CD4-positive, alpha-beta T cell treated with Interleukin-10 for 1 hour (primary cell): ENCODE results near the gene KCNF1.

Experiments used
- DNase-seq: peaks from one replicate; pipeline ENCODE4 v3.0.0-alpha.2; 2020

The KCNF1 gene

GRCh38 chr2:10905006-10905861 is 6.5 kb upstream of the KCNF1 start:
- DNase-seq: no peak

GRCh38 chr2:10905862-10906143 is 5.9 kb upstream of the KCNF1 start:
- DNase-seq: no peak

GRCh38 chr2:10906926-10907625 is 4.7 kb upstream of the KCNF1 start:
- DNase-seq: no peak

- no peak for DNase-seq
These were observed 3.5 kb upstream of the KCNF1 start for GRCh38 chr2:10908195-10908594.

- no peak for DNase-seq
These were observed 2.4 kb upstream of the KCNF1 start for GRCh38 chr2:10909050-10909995.

GRCh38 chr2:10909996-10910341 is 1.8 kb upstream of the KCNF1 start:
- no peak for DNase-seq

GRCh38 chr2:10910625-10911024 is 1.1 kb upstream of the KCNF1 start:
- DNase-seq: no peak

- DNase-seq: no peak
These were observed 470 bp downstream of the KCNF1 start for GRCh38 chr2:10912076-10912731.

DNA sequence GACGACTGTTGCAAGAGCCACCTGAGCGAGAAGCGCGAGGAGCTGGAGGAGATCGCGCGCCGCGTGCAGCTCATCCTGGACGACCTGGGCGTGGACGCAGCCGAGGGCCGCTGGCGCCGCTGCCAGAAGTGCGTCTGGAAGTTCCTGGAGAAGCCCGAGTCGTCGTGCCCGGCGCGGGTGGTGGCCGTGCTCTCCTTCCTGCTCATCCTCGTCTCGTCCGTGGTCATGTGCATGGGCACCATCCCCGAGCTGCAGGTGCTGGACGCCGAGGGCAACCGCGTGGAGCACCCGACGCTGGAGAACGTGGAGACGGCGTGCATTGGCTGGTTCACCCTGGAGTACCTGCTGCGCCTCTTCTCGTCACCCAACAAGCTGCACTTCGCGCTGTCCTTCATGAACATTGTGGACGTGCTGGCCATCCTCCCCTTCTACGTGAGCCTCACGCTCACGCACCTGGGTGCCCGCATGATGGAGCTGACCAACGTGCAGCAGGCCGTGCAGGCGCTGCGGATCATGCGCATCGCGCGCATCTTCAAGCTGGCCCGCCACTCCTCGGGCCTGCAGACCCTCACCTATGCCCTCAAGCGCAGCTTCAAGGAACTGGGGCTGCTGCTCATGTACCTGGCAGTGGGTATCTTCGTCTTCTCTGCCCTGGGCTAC is 1.2 kb downstream of the KCNF1 start:
- DNase-seq: no peak

- no peak for DNase-seq
These were observed 2.0 kb downstream of the KCNF1 start for GRCh38 chr2:10913501-10914271.

DNA sequence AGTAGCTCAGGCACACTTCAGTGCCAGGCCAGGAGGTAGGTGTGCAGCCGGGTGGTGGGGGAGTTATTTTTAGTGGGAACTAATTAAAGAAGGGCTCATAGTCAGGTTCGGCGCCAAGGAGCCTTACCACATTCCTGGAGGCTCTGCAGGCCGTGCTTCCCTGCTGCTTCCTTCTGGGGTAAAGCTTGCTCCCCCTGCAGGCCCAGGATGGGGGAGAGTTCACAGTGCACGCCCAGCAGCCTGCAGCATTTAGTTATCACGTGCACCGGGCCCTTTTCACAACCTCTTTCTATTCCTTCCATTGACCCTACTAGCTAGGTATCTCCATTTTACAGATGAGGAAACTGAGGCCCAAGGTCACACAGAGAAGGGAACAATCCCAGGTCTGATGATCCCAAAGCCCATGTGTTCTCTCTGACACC is 2.5 kb downstream of the KCNF1 start:
- no peak for DNase-seq

DNA sequence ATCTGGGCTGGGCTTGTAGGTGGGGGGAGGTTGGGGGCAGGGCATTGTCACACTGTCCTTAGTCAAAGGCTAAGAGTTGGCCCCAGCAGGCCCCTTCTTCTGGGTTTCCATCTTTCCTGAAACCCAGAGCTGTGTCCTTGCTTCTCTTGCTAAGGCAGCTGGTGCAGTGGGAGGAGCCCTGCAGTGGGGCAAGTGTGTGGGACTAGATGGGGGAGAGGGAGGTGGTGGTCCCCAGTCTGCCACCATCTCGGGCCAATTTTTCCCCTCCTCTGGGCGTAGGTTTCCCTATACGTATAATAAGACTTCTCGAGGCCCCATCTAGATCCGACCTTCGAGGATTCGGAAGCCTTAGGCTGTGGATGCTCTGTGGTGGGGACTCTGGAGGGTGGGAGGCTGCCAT is 3.5 kb downstream of the KCNF1 start:
- DNase-seq: no peak

DNA sequence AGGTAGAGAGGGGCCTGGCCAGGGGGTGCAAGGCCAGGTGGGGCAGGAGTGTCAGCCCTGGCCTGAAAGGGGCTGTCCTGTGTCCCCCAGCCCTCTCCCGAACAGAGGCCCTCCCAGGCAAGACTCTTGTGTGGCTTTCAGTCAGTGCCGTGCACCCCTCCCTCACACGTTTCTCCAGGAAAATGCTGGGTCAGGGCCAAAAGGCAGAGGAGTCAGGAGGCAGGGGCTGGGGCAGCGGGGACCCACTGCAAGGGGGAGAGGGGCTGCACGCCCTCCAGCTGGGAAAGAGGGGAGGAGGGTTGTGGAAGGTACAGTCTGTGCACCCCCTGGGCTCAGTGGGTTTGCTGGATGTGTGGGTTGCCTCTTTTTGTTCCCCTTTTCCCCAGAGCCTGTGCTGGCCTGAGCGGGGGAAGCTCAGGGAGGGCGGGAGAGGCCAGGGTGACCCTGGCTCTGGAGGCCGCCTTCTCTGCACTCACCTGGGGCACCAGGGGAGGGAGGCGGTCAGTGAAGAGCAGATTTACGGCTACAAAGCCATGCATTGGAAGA is 4.1 kb downstream of the KCNF1 start:
- no peak for DNase-seq

DNA sequence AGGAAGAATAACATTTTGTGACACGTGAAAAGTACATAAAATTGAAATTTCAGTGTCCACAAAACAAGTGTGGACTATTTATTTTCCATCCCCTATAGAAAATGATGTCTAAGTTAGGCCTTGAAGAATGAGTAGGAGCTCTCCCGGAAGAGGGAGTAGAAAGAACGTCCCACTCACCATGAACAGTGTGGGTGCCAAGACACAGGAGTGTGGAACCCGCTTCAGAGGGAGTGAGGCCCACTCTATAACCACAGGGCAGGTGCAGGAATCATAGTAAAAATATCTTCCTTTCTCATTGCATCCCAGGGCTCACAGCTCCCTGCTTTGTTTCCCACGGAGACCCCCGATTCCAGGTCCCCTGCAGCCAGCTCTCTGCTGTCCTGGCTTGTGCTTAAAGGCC is 5.2 kb downstream of the KCNF1 start:
- no peak for DNase-seq

DNA sequence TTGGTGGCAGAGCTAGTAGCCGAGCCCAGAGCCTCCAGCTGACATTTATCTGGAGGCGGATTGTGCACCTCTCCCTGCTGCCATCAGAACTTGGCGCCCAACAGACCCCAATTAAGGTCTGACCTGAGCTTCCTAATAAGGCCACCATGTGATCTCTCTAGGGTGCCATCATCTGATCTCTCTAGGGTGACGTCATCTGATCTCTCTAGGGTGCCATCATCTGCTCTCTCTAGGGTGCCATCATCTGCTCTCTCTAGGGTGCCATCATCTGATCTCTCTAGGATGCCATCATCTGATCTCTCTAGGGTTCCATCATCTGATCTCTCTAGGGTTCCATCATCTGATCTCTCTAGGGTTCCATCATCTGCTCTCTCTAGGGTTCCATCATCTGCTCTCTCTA is 6.2 kb downstream of the KCNF1 start:
- no peak for DNase-seq

DNA sequence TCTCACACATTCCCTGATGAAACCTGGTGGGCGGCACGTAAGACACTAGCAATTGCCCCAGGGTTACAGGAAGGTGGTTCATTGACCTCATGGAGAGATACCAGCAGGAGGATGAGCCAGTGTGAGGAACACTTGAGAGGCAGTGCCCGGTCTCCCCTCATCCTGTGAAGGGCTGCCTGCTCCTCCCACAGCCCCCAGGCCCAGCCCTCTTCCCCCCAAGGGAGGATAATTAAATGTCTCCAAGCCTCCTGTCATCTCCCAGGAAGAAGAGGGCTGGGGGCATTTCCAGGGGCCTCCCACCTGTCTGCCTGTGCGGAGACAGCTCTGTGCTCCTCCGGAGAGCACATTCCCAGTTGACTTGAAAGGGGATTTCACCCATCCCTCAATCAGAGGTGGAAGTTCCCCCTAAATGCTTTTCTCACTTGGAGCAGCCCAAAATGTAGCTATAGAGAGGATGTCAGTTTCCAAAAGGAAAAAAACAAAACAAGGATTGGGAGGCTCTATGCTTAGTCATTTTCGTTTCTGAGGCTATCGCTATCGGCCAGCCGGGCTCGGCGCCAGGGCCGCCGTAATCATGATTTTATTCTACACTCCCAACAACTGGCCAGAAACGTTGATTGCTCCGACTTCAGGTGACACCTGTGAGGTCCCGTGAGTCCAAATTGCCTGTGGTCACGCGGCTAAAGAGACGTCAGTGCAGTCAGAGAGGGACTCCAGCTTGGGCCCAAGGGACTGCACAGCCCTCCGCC is 7.1 kb downstream of the KCNF1 start:
- DNase-seq: no peak

- DNase-seq: no peak
These were observed 7.7 kb downstream of the KCNF1 start for GRCh38 chr2:10919410-10919770.

DNA sequence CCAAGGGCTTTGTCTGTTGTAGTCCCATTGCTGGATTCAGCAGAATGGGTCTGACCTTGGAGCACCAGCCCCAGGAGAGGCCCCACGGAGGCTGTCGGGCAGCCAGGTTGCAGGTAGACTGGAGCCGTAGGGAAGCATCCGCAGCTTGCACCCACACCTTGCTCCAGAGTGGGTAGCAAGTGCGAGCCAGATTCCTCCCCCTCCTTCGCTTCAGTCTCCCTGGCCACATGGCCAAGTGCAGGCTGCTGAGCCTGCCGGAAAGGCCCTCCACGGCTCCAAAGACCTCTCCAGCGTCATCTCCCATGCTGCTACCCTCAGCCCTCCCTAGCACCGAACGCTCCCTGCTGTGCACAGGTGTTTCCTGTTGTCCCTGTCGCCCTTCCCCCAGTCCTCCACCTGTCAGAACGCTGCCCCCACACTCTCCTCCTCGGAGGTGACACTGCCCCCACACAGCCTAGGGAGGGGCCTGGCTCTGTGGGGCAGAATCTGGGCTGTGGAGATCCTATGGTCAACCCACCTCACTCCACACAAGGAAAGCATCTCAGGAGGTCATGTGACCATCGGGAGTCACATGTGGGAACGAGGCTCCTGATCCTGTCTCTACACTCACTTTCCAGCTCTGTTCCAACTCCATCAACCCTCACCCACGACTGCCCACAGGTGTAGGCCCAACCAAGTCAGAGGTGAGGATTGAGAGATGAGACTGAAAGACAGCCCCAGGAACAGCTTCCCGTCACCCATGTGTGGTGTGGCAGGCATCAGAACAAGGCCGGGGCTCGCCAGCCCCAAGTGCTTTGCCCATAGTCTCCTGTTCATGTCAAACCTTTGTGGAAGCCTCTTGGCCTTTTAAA is 8.3 kb downstream of the KCNF1 start:
- no peak for DNase-seq

DNA sequence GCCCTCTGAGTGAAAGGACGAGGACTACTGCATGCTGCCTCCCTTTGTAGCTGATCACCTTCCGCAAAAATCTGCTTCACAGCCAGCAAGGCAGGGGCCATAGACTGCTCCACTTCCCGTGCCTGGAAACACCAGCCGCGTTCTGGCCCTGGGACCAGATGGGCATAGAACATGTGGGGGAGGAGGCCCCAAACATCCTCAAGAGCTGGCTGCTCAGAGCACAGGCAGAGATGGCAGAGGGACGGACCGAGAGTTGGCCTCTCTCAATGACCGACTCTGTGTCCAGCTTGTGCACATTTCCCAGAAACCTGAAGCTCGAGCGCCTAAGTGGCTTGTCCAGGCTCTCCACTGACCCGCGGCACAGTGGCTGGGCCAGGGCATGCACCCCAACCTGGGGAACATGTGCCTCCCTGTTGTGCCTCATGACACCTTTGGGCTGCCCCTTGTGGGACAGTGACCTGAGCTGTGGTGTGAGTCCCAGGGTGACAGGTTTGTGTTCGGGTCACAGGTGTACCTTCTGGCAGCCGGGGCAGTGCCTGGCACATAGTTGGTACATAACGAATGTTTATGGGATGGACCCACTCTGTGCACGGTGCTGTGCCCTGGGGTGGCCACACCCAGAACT is 9.1 kb downstream of the KCNF1 start:
- no peak for DNase-seq
